Testis (tissue), 3 donors: ENCODE results near the gene LAMA3. TPM values are rescaled to one million over a fixed set of nuclear protein-coding genes. Genes with fewer than 3 reads are reported as not detected.

ENCODE experiments used
- DNase-seq: peaks from one replicate; pipeline ENCODE4 v3.0.0-alpha.2; 2019
- H3K27ac ChIP-seq, 2 donors: fragments of 200-600 bp; sonication (generic); one replicate each; pipeline ENCODE4 v1.5.1; 2019
- H3K27me3 ChIP-seq: fragments of 200-600 bp; sonication (generic); one replicate; pipeline ENCODE4 v1.5.1; 2019
- H3K36me3 ChIP-seq: fragments of 200-600 bp; sonication (generic); one replicate; pipeline ENCODE4 v1.5.1; 2017; ENCODE audit warnings: low read depth; ENCODE audit errors: missing control alignments
- H3K4me1 ChIP-seq: fragments of 200-600 bp; sonication (generic); one replicate; pipeline ENCODE4 v1.5.1; 2019
- H3K4me3 ChIP-seq, 2 donors: fragments of 200-600 bp; sonication (generic); one replicate each; pipeline ENCODE4 v1.5.1; 2017 to 2019
- H3K9me3 ChIP-seq: fragments of 200-600 bp; sonication (generic); one replicate; pipeline ENCODE4 v1.5.1; 2017
- CTCF ChIP-seq, 3 experiments: fragments of 450-650 bp in 2 of 3; fragments of 200-600 bp in 1 of 3; sonication (generic) in 1 of 3; IDR thresholded peaks; one replicate each; pipeline ENCODE4 v1.5.1; 2016 to 2019; ENCODE audit warnings: antibody characterized with exemption in 3 of 3, mild to moderate bottlenecking in 2 of 3, moderate library complexity in 1 of 3
- POLR2A ChIP-seq: fragments of 450-650 bp; IDR thresholded peaks from one replicate; pipeline ENCODE4 v1.6.1; 2017; ENCODE audit warnings: antibody characterized with exemption, mild to moderate bottlenecking, moderate library complexity
- WGBS, 2 donors: methylation state at CpG; one replicate each; pipeline ENCODE4 v1.1.5; 2018; 5-methylcytosine and 5-hydroxymethylcytosine counted together
- intact Hi-C: fragments of 100-400 bp; cut with DNase I; formaldehyde crosslinking; loops from one replicate; pipeline ENCODE4 v1.15.1; 2023; ENCODE audit warnings: low total_unique reads
- polyA plus RNA-seq: library from polyadenylated mRNA; stranded (reverse); fragments of 350-450 nt; fragmentation: Illumina TruSeq; extraction: RNeasy Lipid Tissue Mini Kit (QIAGEN cat#74804); gene quantifications from one replicate; pipeline ENCODE4 v1.2.3, GENCODE V29; 2014; ENCODE audit warnings: low read depth, low replicate concordance; ENCODE audit not compliant: insufficient read depth
- total RNA-seq, 2 donors: library from RNA; depleted of rRNA; stranded (reverse); fragments of >200 nt; gene quantifications; one replicate each; pipeline ENCODE4 v1.2.3, GENCODE V29; 2016

LAMA3 gene
- total and polyA plus RNA-seq, 3 donors from 2014 or later = 11.9 to 22.1 (median 14.1) TPM

- Histone ChIP-seq H3K27ac (no peak overlapping the region), H3K36me3 (no peaks in the 10 kb centered on the region), H3K4me3 (no peak overlapping the region), H3K9me3 (no peaks in the 10 kb centered on the region), H3K4me1 (no peaks in the 10 kb centered on the region), H3K27me3 (no peaks in the 10 kb centered on the region)
- intact Hi-C loops = no loop called here
- no peak for TF ChIP-seq CTCF (IDR thresholded peaks at IDR 0.05)
- TF ChIP-seq POLR2A = no peak
- no peak for DNase-seq
- WGBS, 2 donors = 92 to 100% methylated on average over 1 of the region's 1 CpG
Observed at GRCh38 chr18:23765931-23766330, 76.7 kb downstream of the LAMA3 start.

DNA sequence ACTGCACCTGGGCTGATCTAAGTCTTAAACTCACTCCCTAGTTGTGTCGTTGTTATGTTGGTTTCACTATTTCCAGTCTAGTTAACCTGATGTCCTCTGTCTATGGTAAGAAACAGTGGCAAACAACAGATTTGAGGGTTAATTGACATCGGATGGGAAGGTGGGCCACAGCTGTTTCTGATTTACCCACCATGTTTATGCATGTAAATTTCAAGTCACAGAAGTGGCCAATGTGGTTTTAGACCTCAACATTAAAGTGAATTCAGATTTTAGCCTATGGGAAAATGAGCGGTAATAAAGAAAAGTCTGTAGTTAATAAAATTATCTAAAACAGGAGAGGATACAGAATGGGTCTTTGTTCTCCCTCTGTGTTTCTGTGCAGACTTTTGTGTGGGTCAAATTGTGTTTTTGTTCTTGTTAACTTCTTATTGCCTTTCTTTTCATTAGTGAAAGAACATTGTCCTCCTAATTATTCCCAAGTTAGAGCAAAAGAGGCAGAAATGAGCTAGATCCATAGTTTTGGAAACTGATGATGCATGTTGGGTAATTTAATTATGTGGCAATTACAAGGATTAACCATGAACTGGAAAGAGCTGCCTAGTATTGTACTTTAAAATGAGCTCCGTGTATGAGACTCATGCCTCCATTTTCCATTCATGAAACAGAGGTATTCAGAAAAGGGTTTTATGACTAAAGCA, 83.2 kb downstream of the LAMA3 start:
- WGBS, 2 donors = 75 to 81% methylated on average over 4 of the region's 4 CpGs
- Histone ChIP-seq H3K4me1 (no peaks in the 10 kb centered on the region), H3K27ac (no peak overlapping the region), H3K36me3 (no peaks in the 10 kb centered on the region), H3K4me3 (no peak overlapping the region), H3K9me3 (no peaks in the 10 kb centered on the region), H3K27me3 (no peaks in the 10 kb centered on the region)
- DNase-seq = no peak
- TF ChIP-seq CTCF (IDR thresholded peaks at IDR 0.05) = no peak
- intact Hi-C loops = no loop called here

- Histone ChIP-seq H3K4me1 (no peaks in the 10 kb centered on the region), H3K27ac (no peak overlapping the region), H3K4me3 (no peak overlapping the region), H3K9me3 (no peaks in the 10 kb centered on the region), H3K27me3 (no peaks in the 10 kb centered on the region), H3K36me3 (no peaks in the 10 kb centered on the region)
- intact Hi-C loops = no loop called here
- DNase-seq = no peak
- TF ChIP-seq POLR2A (no peak), CTCF (IDR thresholded peaks at IDR 0.05) (no peak)
- WGBS, 2 donors = 77 to 86% methylated on average over 3 of the region's 3 CpGs
Observed at GRCh38 chr18:23776306-23776705, 87.1 kb downstream of the LAMA3 start.

GRCh38 chr18:23778828-23779227, 89.6 kb downstream of the LAMA3 start:
- no peak overlapping the region for H3K4me3 ChIP-seq
- no peak for DNase-seq
- no peak overlapping the region for H3K27ac ChIP-seq
- 97 to 100% methylated on average over 2 of the region's 2 CpGs for WGBS, 2 donors
- no peaks in the 10 kb centered on the region for H3K36me3 ChIP-seq
- H3K27me3 ChIP-seq = no peaks in the 10 kb centered on the region
- no peaks in the 10 kb centered on the region for H3K4me1 ChIP-seq
- intact Hi-C loops = no loop called here
- no peak for TF ChIP-seq POLR2A
- TF ChIP-seq CTCF (IDR thresholded peaks at IDR 0.05) = no peak
- no peaks in the 10 kb centered on the region for H3K9me3 ChIP-seq

GRCh38 chr18:23779696-23780303, 90.5 kb downstream of the LAMA3 start:
- intact Hi-C loops = no loop called here
- Histone ChIP-seq H3K27ac (no peak overlapping the region), H3K36me3 (no peaks in the 10 kb centered on the region), H3K27me3 (no peaks in the 10 kb centered on the region), H3K4me1 (no peaks in the 10 kb centered on the region), H3K4me3 (no peak overlapping the region), H3K9me3 (no peaks in the 10 kb centered on the region)
- TF ChIP-seq CTCF (IDR thresholded peaks at IDR 0.05) = no peak
- no peak for TF ChIP-seq POLR2A
- no peak for DNase-seq
- WGBS, 2 donors = 59 to 64% methylated on average over 4 to 5 of the region's 5 CpGs
